Limb (tissue), 2 donors: ENCODE data around the gene ADCY5.
"Not testable (repeated sequence)": the region's sequence is repeated elsewhere in the genome, so short reads cannot be mapped to it uniquely, and the experiment has no call there.

Experiments
- DNase-seq, 2 donors: peaks; one replicate each; pipeline ENCODE4 v3.0.0-alpha.2; 2016; ENCODE audit errors: extremely low spot score in 2 of 2

ADCY5 gene

DNA sequence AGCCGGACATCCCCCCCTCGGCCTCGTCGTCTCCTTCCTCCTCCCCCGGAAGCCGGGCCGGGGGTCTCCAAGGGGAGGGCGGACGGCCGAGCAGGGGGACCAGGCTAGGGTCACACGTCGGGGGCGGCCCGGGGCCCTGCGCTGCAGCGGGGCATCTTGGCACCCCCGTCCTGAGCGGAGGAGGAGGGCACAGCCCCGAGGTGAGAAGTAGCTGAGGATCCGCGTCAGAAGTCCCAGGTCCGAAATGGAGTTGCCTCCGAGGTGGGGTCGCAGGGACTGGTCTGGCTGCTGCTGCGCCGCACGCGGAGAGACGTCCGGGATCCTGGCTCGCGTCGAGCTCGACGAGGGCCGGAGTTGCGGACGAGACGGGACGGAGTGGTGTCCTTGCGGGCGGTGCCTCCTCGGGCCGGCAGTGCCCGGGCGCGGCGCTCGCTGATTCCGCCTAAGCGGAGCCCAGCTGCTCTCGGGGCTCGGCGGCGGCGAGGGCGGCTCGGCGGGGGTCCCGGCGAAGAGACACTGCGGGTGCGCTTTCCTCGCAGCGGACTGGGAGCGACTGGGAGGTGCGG is at the start of gene ADCY5:
TSS of gene ADCY5 (minus strand) at position 555 of the 566 bp plus-strand sequence. CDS start at position 10, 545 bp downstream.
- DNase-seq: peak in 1 of 2 donors; percentile 63

DNA sequence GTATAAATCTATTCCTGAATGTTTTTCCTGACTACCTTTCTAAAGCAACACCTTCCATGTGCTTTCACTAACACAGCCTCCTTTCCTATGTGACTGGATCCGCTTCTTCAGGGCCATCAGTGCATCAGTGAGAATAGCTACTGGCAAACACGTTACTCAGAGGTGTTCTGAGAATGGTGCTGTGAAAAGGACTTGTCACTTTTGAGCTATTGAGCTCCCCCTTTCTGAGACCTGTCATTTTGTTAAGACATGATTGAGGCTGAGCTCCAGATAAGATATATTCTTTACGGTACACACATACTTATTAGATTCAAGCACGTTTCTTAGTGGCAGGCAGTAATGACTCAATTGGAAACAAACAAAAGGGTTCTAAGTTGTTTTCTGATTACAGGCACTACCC is 45.0 kb upstream of the ADCY5 start:
- no peak for DNase-seq

DNA sequence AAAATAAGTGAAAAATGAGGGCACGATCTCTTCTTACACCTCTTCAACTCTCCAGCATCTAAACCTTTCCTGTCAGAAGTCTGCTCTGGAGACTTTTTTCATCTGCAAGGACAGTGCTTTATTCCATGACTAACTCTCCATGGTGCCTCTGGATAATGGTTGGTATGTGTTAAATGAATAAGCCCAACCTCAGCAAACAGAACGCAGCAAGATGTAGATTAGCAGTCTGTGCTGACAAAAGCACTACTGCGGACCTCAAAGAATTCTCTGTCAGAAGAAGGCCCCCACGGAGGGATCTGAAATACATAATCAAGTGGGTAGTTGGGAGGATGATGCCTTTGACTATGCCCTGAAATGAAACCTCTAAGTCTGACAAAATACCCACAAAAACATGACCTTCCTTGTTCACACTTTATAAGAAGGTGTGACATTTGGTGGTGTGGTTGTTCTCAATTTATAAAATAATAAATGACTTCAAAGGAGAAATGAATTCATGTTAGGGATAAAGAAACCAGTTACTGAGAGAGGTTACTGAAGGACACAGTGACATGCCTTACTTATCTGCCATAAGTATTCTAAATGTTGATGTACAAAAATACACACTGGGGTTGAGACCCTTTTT is 43.2 kb upstream of the ADCY5 start:
- DNase-seq: no peak

DNA sequence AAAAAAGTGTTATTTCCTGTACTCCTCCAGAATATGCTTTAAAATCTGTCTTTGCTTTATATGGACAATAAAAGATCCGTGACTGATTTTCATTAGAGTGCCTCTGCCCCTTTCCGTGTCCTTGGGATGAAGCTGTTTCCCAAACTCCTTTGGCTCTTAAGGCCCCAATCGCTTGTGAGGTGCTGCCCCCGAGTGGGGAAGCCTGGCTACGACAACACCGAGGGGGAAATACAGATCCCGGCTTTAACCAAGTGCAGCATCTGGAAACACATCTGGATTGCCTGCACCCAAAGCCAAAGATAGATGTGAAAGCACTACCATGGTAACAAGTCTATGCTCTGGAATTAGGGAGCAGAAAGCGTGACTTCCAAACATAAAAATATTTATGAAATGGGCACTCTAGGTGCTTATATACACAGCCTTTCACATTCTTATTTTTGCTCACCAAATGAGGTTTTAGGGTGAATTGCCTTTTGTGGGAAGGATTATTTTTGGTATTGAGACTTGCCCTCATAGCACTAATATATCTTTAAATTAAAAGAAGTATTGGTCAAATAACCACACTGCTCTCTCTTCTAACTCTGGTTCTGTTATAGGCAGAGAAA is 40.6 kb upstream of the ADCY5 start:
- DNase-seq: peak; percentile 87 to 89

DNA sequence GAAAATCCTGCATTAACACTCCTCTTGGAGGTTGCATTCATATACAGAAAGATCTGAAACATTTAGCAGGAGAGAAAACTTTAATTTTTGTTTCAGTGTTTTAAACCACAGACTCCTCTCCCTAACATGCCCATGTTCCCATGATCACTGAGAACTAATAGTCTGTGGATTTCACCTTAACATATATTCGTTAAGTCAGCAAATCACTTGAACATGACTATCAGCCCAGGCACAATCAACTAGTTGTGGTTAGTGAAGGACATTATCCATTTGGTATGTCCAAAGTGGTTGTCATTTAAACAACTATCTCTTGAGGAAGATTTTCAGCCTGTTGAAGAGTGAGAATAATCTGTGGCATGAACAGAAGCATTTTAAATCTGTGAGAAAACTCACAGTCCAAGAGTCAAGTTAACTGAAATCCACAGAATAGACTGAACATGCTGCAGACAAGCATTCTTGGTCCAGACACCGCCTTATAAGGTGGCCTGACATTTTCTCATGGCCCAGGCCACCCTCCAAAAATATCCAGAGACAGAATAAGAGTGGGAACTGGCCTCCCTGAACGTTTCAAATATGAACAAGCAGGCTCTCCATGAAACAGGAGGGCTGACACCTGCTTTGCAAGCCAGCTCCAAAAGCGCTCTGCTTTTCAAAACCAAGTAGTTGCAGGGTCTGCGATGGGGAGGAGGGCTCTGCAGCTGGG is 39.9 kb upstream of the ADCY5 start:
- DNase-seq: no peak

DNA sequence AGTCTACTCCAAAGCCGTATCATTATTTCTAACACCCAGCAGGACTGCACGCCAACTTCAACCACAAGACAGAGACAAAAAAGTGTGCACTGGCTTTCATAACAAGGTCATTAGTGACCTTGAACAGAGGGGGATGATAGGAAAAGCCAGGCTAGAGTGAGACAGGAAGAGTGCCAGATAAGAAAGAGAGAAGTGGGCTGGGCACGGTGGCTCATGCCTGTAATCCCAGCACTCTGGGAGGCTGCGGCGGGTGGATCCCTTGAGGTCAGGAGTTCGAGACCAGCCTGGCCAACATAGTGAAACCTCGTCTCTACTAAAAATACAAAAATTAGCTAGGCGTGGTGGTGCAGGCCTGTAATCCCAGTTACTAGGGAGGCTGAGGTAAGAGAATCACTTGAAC is 38.2 kb upstream of the ADCY5 start:
- DNase-seq: not testable (repeated sequence)

DNA sequence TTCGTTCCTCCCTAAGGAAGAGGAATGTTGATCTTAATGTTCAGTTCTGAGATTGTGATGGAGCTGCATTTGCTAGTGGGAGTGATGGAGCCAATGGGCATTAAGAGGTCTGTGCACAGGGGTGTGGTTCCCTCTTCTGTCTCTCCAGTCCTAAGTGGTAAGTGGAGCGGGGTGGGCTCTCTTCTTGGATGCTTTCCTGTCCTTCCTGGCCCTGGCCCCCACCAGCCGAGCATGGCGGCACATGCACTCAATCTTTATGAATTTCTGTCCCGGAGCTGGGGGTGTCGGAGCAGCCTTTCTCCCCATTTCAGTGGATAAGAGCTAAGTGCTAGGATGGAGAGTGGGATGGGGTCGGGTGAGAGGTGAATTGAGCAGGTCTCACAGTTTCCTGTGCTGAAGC is 37.6 kb upstream of the ADCY5 start:
- DNase-seq: no peak

DNA sequence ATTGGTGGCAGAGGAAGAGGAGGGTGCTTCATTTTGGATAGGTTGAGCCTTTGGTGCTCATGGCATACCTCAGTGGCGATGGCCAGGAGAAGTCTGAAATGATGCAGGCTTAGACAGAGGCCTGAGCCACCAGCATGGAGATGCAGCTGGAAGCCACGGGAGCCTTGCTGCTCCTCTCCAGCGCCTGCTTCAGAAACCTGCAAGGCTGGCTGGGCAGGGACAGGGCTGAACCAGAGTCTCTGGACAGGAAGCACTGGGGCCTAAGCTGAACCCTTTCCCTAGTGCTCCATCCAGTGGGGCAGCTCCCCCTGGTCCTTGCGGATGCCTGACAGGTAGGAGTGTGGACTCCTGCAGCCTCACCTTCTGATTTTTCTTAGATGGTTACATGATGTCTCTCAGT is 36.7 kb upstream of the ADCY5 start:
- DNase-seq: no peak

DNA sequence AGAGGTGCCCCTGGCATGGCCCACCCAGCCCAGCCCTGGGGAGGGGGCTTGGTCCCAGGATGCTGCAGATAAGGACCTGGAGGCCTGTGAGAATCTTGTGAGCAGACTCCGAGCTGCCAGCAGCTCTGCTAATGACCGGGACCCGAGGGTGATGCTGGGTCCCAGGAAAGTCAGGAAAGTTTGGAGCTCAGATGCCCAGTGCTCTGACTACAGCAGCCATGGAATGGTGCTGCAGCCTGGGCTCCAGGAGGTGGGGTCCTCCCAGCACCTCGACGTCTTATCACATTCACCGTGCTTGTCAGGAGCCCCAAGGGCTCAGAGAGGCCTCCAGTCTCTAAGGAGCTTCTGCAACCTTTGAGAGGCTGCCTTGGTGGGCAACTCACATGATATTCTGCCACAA is 34.3 kb upstream of the ADCY5 start:
- DNase-seq: no peak

DNA sequence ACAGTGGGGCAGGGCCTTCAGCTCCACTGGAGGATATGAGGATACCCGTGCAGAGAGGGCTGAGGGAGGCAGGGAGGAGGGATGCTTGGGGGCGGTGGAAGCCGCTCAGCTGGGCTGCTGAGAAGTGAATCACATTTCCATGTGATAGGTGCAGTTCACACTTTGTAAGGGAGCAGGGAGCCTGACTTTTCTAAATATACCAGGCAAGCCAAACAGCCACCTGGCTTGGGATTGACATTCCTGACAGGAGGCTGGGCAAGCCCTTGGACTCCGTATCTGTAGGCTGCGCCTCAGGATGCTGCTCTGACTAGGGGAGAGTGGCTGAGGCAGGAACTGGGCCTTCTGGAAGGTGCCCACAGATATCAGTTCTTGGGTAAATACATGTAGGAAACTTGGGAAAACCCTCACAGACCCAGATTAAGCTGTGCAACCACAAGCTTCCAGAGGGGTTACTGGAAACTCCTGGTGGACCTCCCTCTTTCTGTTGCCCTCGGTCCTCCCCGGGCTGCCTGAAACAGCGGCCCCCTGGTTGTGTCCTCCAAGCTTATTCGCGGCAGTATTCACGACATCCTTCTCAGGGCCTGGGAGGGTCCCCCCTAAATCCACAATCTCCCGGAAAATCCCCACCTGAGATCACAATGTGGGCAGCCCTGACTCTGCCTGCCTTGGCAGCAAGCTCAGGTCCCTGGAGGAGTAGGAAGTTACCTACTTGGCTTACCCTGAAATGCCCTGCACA is 33.0 kb upstream of the ADCY5 start:
- DNase-seq: no peak

DNA sequence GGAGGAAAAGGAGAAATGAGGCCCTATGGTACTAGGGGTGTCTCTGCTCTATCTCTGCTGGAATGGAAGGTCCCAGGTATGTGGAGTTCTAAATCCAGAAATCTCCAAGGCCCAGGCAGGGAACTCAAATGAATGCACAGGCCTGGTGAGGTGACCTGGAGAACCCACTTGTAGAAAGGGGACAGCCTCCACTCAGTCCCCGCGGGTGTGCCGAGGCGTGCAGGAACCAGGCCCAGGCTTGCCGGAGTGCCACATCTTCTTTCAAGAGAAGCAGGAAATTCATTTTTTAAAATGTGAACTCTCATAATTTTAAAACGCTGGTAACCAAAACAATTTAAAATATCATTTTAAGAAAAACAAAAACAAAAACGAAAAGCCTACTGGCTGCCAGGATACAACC is 32.2 kb upstream of the ADCY5 start:
- no peak for DNase-seq

DNA sequence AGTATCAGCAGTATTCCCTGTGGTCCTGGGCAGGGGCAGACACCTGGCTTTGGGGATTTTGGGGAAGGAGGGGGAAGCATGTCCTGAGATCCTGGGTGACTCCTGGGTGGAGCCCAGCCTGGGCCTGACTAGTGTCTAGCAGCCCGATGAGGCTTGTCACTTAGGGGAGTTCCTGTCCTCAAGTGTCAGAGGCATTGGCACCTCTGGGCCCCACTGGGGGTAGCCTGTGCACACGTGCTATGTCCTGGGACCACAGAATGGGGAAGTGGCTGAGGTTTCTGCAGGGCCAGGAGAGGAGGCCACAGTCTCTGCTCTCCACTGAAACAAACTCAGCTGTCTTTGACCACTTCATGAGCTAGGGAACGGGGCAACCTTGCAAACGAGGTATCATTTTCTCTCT is 31.5 kb upstream of the ADCY5 start:
- DNase-seq: no peak

DNA sequence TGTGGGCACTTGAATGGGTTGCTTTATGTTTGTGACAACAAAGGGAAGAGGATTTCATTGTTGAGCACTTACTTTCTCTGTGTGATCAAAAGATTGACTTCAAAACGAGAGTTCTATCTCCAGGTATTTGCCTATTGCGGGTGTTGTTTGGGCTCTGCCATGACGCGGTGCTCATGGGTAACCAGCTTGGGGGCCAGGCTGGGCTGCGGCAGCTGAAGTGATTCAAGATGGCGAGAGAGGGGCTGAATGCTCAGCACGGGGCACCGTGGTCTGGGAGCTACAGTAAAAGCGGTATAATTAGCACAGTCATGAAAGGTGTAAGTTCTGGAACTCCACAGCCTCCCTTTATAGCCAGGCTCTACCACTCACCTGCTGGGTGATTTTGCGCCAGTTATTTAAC is 31.0 kb upstream of the ADCY5 start:
- DNase-seq: no peak

DNA sequence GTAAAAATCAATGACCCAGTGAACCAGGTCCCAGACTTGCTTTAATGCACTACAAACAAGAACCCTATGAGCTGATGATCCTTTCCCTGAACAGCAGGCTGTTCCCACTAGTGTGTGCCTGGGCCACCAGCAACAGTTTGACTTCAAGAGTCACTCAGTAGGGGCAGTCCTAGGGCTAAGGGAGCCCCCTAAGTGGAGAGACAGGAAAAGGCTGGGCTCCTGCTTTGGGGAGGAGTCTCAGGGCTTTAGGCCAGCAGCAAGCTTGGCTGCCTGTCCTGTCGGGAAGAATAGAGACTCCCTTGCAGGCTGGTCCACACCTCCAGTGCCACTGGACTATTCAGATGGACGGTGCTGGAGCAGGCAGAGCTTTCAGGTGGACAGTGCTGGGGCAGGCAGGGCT is 29.4 kb upstream of the ADCY5 start:
- no peak for DNase-seq

DNA sequence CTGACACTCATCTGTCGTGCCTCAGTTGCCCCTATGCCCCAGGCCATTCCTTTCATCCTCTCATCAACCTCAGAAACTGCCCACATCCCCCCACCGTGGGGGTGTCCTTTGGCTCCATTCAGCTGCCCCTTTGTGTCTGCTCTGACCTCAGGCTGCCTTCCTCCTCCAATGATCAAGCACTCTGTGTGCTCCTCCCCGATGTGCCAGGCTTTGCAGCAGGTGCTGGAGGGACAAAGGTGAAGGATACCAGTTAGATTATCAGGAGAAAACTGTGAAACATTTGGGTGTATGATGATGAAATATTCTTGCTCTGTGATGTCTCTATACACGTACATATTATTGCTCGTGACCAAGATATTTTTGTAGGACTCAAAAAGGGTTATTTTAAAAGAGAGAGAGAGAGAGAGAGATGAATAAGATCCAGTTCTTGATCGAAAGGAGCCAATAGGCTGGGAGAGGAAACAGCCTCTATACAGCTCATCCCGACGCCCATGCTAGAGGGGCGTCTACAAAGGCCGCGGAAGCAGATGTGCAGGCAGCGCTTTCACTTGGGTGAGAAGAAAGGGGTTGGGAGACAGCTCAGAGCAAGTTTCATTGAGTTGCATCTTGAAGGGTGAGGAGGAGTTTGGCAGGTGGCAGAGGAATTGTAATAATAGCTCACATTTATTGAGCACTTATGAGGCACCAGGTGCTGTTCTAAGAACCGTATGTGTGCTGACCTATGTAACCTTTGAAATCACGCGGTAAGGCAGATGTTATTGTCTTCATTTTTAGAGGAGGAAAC is 28.3 kb upstream of the ADCY5 start:
- no peak for DNase-seq

DNA sequence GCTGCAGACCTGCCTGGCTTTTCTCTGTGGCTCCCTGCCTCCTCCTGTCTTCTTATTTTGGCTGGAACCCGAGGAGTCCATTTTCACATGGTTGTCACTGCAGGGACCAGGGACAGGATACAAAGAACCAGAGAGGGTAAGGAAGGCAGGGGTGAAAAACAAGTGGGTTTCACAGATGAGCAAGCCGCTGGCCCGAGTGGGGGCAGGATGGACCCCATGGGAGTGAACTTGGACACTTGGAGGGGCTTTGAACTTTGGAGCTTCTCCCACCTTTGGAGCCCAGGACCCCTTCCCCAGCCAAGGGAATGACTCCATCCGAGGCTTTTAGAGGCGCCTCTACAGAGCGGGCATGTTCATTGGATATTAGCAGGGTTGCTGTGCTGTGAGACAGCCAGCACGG is 26.9 kb upstream of the ADCY5 start:
- no peak for DNase-seq

DNA sequence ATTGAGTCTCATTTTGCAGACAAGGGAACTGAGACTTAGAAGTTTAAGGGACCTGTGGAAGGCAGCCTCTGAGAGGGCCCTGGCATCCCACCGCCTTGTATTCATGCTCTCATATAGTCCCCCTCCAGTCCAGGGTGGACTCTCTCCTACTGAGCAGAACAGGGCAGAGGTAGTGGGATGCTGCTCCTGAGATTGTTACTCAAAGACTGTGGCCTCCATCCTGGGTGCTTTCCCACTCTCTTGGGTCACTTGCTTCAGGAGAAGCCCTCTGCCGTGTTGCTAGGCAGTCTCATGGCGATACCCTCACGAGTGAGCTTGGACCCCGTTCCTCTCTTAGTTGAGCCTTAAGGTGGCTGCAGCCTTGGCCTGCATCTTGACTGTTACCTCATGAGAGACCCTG is 22.2 kb upstream of the ADCY5 start:
- no peak for DNase-seq

DNA sequence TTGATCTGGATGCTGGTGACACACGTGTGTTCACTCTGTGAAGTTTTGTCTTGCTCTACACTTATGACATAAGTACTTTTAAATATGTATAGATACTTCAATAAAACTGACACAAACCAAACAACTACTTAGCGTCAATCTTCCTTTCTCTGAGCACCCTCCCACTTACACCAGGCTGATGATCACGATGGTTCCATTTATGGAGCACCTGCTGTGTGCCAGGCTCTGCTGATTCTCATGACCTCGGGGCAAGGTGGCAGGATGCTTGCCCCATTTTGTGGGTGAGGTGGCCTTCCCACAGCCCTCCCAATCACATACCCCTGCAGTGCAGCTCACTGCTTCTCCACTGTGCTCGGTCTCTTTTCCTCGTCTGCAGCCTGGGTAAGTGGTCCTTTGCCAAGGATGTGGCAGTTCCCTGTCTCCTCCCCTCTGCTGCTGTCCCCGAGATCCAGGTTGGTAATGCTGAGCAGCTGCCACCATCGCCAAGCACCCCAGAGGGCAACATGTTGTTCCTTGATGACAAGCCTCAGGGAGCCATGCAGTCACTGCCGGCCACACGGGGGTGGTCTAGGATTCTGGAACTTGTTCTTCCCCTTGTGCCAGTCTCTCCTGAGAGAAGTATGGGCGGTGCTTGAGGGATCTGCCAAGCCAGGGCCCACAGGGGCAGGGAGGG is 20.6 kb upstream of the ADCY5 start:
- no peak for DNase-seq

DNA sequence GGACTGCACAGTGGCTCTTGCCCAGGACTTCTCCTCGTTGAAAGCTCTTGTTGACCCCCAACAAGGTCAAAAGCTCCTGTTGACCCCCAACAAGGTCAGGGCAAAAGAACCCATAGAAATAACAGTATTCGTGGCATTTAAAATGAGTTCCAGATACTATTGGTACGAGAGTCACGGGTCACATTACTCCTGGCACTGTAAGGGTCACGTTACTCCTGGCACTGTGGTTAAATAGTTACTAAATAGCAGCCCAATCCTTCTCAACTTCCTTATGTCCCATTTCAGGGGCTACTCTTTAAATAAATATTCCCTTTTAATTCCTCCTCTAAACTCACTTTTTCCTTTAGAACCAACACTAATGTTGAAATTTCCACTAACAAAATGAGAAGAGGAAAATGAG is 18.2 kb upstream of the ADCY5 start:
- no peak for DNase-seq

DNA sequence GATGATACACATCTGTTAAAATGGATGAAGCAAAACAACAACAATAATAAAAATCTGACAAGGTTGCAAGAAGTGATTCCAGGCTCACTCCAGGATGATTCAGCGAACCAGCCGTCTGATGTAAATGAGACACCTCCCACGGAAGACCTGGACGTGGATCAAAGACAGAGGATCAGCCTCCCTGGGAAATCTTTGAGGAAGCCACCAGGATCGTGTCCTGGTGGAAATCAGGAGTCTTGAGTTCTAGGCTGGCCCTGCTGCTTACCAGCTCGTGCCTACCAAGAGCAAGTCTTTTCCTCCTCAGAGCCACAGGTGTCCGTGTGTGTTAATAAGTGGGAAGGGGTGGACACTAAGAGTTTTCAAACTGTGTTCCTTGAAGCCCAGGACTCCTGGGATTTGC is 15.3 kb upstream of the ADCY5 start:
- DNase-seq: no peak

DNA sequence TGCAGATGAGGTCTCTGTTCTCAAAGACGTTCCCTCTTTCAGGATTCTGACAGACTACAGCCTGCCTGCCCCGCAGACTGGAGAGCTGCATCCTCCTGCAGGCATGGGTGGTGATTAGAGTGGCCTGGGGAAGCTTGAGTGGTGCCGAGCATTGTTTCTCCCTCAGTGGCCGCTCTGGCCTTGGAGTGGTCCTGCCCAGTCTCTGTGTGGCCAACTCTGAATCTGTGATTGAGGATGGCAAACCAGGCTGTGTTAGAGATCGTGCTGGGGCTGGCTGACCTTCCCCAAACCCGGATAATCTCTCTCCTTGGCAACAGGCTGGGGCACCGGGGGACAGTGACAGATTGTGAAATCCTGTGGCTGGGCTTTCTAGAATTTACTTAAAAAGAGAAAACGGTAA is 11.0 kb upstream of the ADCY5 start:
- DNase-seq: no peak
